CD4-positive, alpha-beta T cell treated with Interleukin-6 at 100 ng/mL for 8 hours (primary cell): ENCODE results near the gene YWHAH.

Experiments
- DNase-seq: peaks from one replicate; pipeline ENCODE4 v3.0.0-alpha.2; 2020; ENCODE audit warnings: mixed read lengths, low spot score

YWHAH gene

DNA sequence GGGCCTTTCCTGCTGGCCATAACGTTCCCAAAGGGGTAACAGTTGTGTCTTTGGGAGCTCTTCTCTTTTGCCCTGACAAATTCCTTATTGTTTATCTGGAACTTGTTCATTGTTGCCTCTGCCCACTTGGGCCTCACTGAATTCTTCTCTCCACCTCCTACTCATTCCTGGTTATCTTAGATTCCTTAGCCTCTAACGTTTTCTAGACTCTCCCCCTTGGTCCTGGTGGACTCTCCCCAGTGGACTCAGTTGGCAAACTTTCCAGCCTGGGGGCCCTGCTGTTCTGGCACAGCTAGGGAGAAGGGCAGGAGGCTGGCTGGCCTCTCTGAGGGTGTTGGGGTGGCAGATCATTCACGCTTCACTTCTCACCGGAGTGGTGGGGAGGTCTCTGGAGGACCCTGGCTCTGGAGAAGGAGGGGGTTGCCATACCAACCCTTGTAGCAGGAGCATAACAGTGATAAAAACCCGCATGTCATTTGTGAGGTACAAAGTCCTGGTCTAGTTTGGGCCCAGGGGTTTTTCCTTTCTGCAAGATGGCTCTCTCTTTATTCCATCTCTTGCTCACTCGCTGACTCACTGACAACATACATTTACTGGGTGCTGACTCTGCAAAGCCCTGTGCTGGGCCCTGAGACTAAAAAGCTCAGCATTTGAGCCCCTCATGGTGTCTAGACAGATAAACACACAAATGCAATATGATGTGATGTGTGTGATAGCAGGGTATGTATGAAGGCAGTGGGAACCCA is 39.7 kb downstream of the YWHAH start:
- no peak for DNase-seq

GRCh38 chr22:31987218-31987617 is 42.9 kb downstream of the YWHAH start:
- DNase-seq = no peak

DNA sequence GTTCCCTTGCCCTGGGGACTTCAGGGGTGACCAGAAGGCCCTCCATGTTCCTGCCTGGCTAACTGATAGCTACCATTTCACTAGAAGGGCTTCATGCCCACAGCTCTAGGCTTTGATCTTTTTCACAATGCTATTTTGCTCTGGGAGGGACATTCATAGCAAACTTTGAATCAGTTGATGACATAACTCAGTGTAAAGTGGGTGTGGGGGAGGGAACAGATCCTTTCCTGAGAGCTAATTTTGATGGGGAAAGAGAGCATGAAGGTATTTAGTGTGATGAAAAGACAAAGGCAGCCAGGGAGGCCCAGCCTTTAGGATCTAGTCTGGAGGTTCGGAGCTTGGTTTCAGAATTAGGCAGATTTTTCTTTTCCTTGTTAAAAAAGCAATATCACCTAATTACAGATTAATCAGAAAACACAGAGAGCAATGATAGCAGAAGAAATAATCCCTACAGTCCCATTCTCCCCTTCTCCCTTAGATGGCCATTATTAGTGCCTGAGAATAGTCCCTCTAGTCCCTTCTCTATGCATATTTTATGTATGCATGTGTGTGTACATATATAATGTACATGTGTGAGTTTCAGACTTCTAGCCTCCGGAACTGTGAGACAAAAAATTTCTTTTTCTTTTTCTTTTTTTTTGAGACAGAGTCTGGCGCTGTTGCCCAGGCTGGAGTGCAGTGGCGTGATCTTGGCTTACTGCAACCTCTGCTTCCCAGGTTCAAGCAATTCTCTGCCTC is 46.9 kb downstream of the YWHAH start:
- no peak for DNase-seq

GRCh38 chr22:31995046-31995445 is 50.7 kb downstream of the YWHAH start:
- no peak for DNase-seq

GRCh38 chr22:31995807-31996206 is 51.5 kb downstream of the YWHAH start:
- DNase-seq = no peak

GRCh38 chr22:31998784-31999385 is 54.5 kb downstream of the YWHAH start:
- DNase-seq = no peak

DNA sequence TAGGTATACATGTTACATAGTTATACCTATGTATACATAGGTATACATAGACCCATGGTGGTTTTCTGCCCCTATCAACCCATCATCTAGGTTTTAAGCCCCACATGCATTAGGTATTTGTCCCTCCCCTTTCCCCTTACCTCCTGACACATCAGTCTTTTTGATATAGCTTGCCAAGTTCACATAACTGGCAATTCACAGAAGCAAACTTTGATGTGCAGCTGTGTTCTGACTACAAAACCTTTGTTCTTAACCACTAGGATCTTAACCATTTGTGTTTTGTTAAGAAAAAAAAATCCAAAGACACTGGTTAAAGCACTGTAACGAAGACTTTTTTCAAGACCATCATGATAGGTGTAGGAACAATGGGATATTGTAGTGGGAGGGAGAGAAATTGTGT is 55.8 kb downstream of the YWHAH start:
- DNase-seq = no peak

- DNase-seq = no peak
These were observed 61.1 kb downstream of the YWHAH start for GRCh38 chr22:32005453-32005852.
